ENCODE data around the gene NT5DC1.

- TF ChIP-seq, protein P1, sequence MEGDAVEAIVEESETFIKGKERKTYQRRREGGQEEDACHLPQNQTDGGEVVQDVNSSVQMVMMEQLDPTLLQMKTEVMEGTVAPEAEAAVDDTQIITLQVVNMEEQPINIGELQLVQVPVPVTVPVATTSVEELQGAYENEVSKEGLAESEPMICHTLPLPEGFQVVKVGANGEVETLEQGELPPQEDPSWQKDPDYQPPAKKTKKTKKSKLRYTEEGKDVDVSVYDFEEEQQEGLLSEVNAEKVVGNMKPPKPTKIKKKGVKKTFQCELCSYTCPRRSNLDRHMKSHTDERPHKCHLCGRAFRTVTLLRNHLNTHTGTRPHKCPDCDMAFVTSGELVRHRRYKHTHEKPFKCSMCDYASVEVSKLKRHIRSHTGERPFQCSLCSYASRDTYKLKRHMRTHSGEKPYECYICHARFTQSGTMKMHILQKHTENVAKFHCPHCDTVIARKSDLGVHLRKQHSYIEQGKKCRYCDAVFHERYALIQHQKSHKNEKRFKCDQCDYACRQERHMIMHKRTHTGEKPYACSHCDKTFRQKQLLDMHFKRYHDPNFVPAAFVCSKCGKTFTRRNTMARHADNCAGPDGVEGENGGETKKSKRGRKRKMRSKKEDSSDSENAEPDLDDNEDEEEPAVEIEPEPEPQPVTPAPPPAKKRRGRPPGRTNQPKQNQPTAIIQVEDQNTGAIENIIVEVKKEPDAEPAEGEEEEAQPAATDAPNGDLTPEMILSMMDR (conservative IDR thresholded peaks at IDR 0.05 in 1 of 2, IDR thresholded peaks at IDR 0.05 in 1 of 2; ENCODE audit: extremely low read depth in 1 of 2, insufficient read depth in 1 of 2, low read depth in 1 of 2, low read length in 2 of 2): no peak
- no peak for TF ChIP-seq EZH2 (IDR thresholded peaks at IDR 0.05; ENCODE audit: borderline replicate concordance, low read length)
These were observed 120.4 kb downstream of the NT5DC1 start for GRCh38 chr6:116221067-116221466.

All from mammary epithelial cell (primary cell).